HL-60/S4 (cell line): Measurements from ENCODE around the gene ARHGEF19.

Experiments used
- in situ Hi-C: fragments of 300-500 bp; cut with MboI; formaldehyde crosslinking; loops from 2 replicates; pipeline ENCODE4 v1.14.3; 2022; ENCODE audit warnings: low sequenced_read_pairs

The ARHGEF19 gene

GRCh38 chr1:16152481-16153087 is 59.9 kb downstream of the ARHGEF19 start:
- in situ Hi-C loops = no loop called here

- in situ Hi-C loops = no loop called here
Observed at GRCh38 chr1:16151995-16152384, 60.5 kb downstream of the ARHGEF19 start.

GRCh38 chr1:16151196-16151994 is 61.1 kb downstream of the ARHGEF19 start:
- in situ Hi-C loops = no loop called here

GRCh38 chr1:16150508-16150907 is 61.9 kb downstream of the ARHGEF19 start:
- in situ Hi-C loops = no loop called here

- in situ Hi-C loops = no loop called here
Observed at GRCh38 chr1:16149702-16150488, 62.6 kb downstream of the ARHGEF19 start.

GRCh38 chr1:16149146-16149545 is 63.3 kb downstream of the ARHGEF19 start:
- in situ Hi-C loops = no loop called here

- in situ Hi-C loops = no loop called here
Observed at GRCh38 chr1:16148329-16149092, 63.9 kb downstream of the ARHGEF19 start.
